CD14-positive monocyte (primary cell): ENCODE measurements around the gene ERP27. TPM values are rescaled to one million over a fixed set of nuclear protein-coding genes. Genes with fewer than 3 reads are reported as not detected.

Experiments
- DNase-seq, 3 donors: peaks; one replicate each; pipeline ENCODE4 v3.0.0-alpha.2; 2011 to 2022
- H2AFZ ChIP-seq: 2 replicates; pipeline ENCODE4 v1.6.0; 2012; ENCODE audit warnings: mild to moderate bottlenecking, low read depth, low read length, inconsistent platforms; ENCODE audit not compliant: insufficient read depth, poor library complexity, severe bottlenecking
- H3K27ac ChIP-seq, 2 donors: 1 replicate in 1 of 2; 2 replicates in 1 of 2; pipeline ENCODE4 v1.5.1; 2012 to 2013; ENCODE audit warnings: low read length in 2 of 2, control low read depth in 1 of 2, inconsistent platforms in 1 of 2, low read depth in 1 of 2, mild to moderate bottlenecking in 1 of 2
- H3K27me3 ChIP-seq, 2 donors: one replicate each; pipeline versions ENCODE4 v1.6.0 to v1.6.1; 2011 to 2013; ENCODE audit warnings: low read length in 2 of 2; ENCODE audit not compliant: control insufficient read depth in 2 of 2, insufficient read depth in 2 of 2
- H3K36me3 ChIP-seq, 2 donors: replicated peaks in 1 of 2; 1 replicate in 1 of 2; 2 replicates in 1 of 2; pipeline versions ENCODE4 v1.5.1 to v1.6.1; 2012 to 2013; ENCODE audit warnings: low read length in 2 of 2, control low read depth in 1 of 2, inconsistent platforms in 1 of 2, mild to moderate bottlenecking in 1 of 2; ENCODE audit not compliant: insufficient read depth in 2 of 2, control insufficient read depth in 1 of 2
- H3K4me1 ChIP-seq, 2 donors: 1 replicate in 1 of 2; 2 replicates in 1 of 2; pipeline versions ENCODE4 v1.5.1 to v1.6.1; 2012 to 2013; ENCODE audit warnings: low read length in 2 of 2, control low read depth in 1 of 2, inconsistent platforms in 1 of 2, mild to moderate bottlenecking in 1 of 2, moderate library complexity in 1 of 2; ENCODE audit not compliant: insufficient read depth in 2 of 2, control insufficient read depth in 1 of 2
- H3K4me2 ChIP-seq: replicated peaks from 2 replicates; pipeline ENCODE3; 2012; ENCODE audit warnings: low read length, moderate library complexity, mild to moderate bottlenecking; ENCODE audit not compliant: poor library complexity, severe bottlenecking; ENCODE audit errors: extremely low read depth
- H3K4me3 ChIP-seq, 3 experiments: fragments of 200-600 bp in 1 of 3; sonication (generic) in 1 of 3; replicated peaks in 1 of 3; 1 replicate in 2 of 3; 2 replicates in 1 of 3; pipeline ENCODE4 v1.5.1; 2011 to 2013; ENCODE audit warnings: low read length in 3 of 3, mild to moderate bottlenecking in 3 of 3, control low read depth in 2 of 3, low read depth in 2 of 3, inconsistent platforms in 1 of 3, moderate library complexity in 1 of 3
- H3K79me2 ChIP-seq: 2 replicates; pipeline ENCODE4 v1.6.0; 2012; ENCODE audit warnings: mild to moderate bottlenecking, control low read depth, inconsistent platforms, low read length, moderate library complexity; ENCODE audit not compliant: insufficient read depth
- H3K9ac ChIP-seq: 2 replicates; pipeline ENCODE4 v1.6.0; 2017; ENCODE audit warnings: low read length, mild to moderate bottlenecking; ENCODE audit not compliant: insufficient read depth, poor library complexity, severe bottlenecking
- H3K9me3 ChIP-seq, 2 donors: replicated peaks in 1 of 2; 1 replicate in 1 of 2; 2 replicates in 1 of 2; pipeline versions ENCODE4 v1.5.1 to v1.6.1; 2012 to 2013; ENCODE audit warnings: low read length in 2 of 2, control low read depth in 1 of 2; ENCODE audit not compliant: control insufficient read depth in 1 of 2, insufficient read depth in 1 of 2
- H4K20me1 ChIP-seq: 2 replicates; pipeline ENCODE4 v1.6.0; 2012; ENCODE audit warnings: mild to moderate bottlenecking, low read length, control low read depth, moderate library complexity; ENCODE audit not compliant: insufficient read depth
- H3K27ac Mint-ChIP-seq, 7 donors: one replicate each; pipeline ENCODE4 v1.8.0; 2020; ENCODE audit warnings: mild to moderate bottlenecking in 7 of 7, mixed read lengths in 7 of 7, moderate library complexity in 6 of 7, inconsistent platforms in 2 of 7
- H3K27me3 Mint-ChIP-seq, 3 donors: one replicate each; pipeline ENCODE4 v1.8.0; 2021 to 2022; ENCODE audit warnings: low read depth in 3 of 3, mild to moderate bottlenecking in 3 of 3, mixed read lengths in 3 of 3, moderate library complexity in 3 of 3, inconsistent platforms in 1 of 3
- H3K36me3 Mint-ChIP-seq, 2 donors: one replicate each; pipeline ENCODE4 v1.8.0; 2020; ENCODE audit warnings: mixed read lengths in 2 of 2, inconsistent platforms in 1 of 2, mild to moderate bottlenecking in 1 of 2
- H3K4me1 Mint-ChIP-seq: one replicate; pipeline ENCODE4 v1.8.0; 2020; ENCODE audit warnings: mild to moderate bottlenecking, mixed read lengths
- H3K4me3 Mint-ChIP-seq, 2 donors: one replicate each; pipeline ENCODE4 v1.8.0; 2020; ENCODE audit warnings: mild to moderate bottlenecking in 2 of 2, mixed read lengths in 2 of 2, moderate library complexity in 1 of 2
- H3K9me3 Mint-ChIP-seq, 7 donors: one replicate each; pipeline ENCODE4 v1.8.0; 2020 to 2022; ENCODE audit warnings: mixed read lengths in 7 of 7, mild to moderate bottlenecking in 6 of 7, moderate library complexity in 6 of 7, inconsistent platforms in 2 of 7
- WGBS: methylation state at CpG from one replicate; pipeline ENCODE4 v1.1.5; 2013; ENCODE audit warnings: missing lambda C conversion rate; ENCODE audit not compliant: insufficient coverage; 5-methylcytosine and 5-hydroxymethylcytosine counted together
- intact Hi-C, 2 donors: fragments of 100-400 bp; cut with micrococcal nuclease; formaldehyde crosslinking; loops; one replicate each; pipeline versions ENCODE4 v1.15.0 to v1.15.1; 2023
- polyA plus RNA-seq, 3 donors: library from polyadenylated mRNA; depleted of rRNA in 1 of 3; unstranded in 2 of 3; stranded (reverse) in 1 of 3; fragments of 300-500 nt in 2 of 3; fragments of >200 nt in 1 of 3; fragmentation: Illumina TruSeq in 2 of 3; gene quantifications; 1 replicate in 2 of 3; 2 replicates in 1 of 3; pipeline ENCODE4 v1.2.3, GENCODE V29; 2012 to 2021
- TF ChIP-seq, protein P1 (sequence below): fragments of 200-600 bp; IDR thresholded peaks from one replicate; pipeline ENCODE4 v1.8.0; 2022; ENCODE audit warnings: antibody characterized with exemption, mild to moderate bottlenecking

ERP27 gene
- polyA plus RNA-seq, 3 donors, result 2.5 to 7.2 (median 2.5) TPM

DNA sequence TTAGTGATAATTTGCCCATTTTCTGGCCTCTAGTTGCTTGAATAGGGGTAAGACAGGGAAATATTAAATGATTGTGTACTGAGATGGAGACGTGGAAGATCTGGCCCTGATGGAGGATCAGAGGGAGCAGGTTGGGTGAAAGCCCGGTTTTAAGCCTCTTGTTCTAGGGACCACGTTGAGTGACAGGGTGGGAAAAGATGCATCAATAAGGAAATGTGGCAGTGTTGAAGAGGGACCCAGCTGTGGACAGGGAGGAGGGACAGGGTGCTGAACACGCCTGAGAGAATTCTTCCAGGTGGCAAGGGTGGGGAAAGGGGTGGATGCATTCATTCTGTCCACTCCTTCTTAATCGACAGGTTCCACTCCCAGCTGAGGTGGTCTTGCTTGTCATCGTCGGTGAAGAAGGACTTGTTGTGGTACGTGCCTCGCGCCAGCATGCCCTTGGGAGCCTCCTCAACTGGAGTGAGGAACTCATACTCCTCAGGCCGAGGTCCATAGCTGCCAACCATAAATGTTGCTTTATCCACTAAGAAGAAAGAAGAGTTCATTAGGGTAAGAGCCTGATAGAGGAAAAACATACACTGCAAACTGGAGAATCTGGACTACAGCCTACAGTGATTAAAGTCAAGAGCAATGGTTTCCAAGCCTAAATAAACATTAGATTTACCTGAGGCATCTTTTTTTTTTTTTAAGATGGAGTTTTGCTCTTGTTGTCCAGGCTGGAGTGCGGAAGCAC, 4.0 kb upstream of the ERP27 start:
- TF ChIP-seq, protein P1, sequence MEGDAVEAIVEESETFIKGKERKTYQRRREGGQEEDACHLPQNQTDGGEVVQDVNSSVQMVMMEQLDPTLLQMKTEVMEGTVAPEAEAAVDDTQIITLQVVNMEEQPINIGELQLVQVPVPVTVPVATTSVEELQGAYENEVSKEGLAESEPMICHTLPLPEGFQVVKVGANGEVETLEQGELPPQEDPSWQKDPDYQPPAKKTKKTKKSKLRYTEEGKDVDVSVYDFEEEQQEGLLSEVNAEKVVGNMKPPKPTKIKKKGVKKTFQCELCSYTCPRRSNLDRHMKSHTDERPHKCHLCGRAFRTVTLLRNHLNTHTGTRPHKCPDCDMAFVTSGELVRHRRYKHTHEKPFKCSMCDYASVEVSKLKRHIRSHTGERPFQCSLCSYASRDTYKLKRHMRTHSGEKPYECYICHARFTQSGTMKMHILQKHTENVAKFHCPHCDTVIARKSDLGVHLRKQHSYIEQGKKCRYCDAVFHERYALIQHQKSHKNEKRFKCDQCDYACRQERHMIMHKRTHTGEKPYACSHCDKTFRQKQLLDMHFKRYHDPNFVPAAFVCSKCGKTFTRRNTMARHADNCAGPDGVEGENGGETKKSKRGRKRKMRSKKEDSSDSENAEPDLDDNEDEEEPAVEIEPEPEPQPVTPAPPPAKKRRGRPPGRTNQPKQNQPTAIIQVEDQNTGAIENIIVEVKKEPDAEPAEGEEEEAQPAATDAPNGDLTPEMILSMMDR, result no peak
- H3K9me3 Mint-ChIP-seq, result no peaks in the 10 kb centered on the region
- Histone ChIP-seq H4K20me1 (peaks cover 92% of the 10 kb centered on the region), H3K79me2 (peaks cover 42% of the 10 kb centered on the region), H3K27ac (peak overlapping the region in 1 of 2 donors; percentile 21), H3K4me2 (no peak overlapping the region), H3K27me3 (no peaks in the 10 kb centered on the region), H3K4me1 (peaks cover 6 to 21% of the 10 kb centered on the region in 2 donors), H2AFZ (no peak overlapping the region), H3K36me3 (peaks cover 56 to 89% of the 10 kb centered on the region in 2 donors), H3K4me3 (no peak overlapping the region), H3K9me3 (no peaks in the 10 kb centered on the region), H3K9ac (no peak overlapping the region)
- H3K4me3 Mint-ChIP-seq, result no peak overlapping the region
- peaks cover 63 to 76% of the 10 kb centered on the region in 2 donors for H3K36me3 Mint-ChIP-seq
- 90% methylated on average over 7 of the region's 12 CpGs for WGBS
- intact Hi-C loops, result no loop called here
- H3K4me1 Mint-ChIP-seq, result peaks cover 35% of the 10 kb centered on the region
- no peaks in the 10 kb centered on the region for H3K27me3 Mint-ChIP-seq
- no peak for DNase-seq
- H3K27ac Mint-ChIP-seq, result peak overlapping the region; percentile 21 to 68 (median 48)

DNA sequence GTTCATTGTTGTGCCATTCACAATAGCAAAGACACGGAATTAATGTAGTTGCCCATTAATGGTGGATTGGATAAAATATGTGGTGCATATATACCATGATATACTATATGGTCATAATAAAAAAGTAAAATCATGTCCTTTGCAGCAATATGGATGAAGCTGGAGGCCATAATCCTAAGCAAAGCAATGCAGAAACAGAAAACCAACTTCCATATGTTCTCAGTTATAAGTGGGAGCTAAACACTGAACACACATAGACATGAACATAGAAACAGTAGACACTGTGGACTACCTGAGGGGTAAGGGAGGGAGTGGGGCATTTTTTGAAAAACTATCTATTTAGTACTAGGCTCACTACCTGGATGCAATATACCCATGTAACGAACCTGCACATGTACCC, 3.0 kb upstream of the ERP27 start:
- H3K27ac ChIP-seq, result peak overlapping the region in 1 of 2 donors; percentile 63
- H3K9ac ChIP-seq, result no peak overlapping the region
- Mint-ChIP-seq H3K27me3 (no peaks in the 10 kb centered on the region), H3K4me1 (peaks cover 35% of the 10 kb centered on the region), H3K9me3 (no peaks in the 10 kb centered on the region), H3K36me3 (peaks cover 63 to 74% of the 10 kb centered on the region in 2 donors), H3K4me3 (no peak overlapping the region), H3K27ac (peak overlapping the region in 1 of 7 donors; percentile 58)
- H4K20me1 ChIP-seq, result peaks cover 82% of the 10 kb centered on the region
- H3K79me2 ChIP-seq, result peaks cover 32% of the 10 kb centered on the region
- TF ChIP-seq, protein P1, result no peak
- no peak overlapping the region for H2AFZ ChIP-seq
- intact Hi-C loops, result no loop called here
- H3K4me2 ChIP-seq, result no peak overlapping the region
- peaks cover 46 to 89% of the 10 kb centered on the region in 2 donors for H3K36me3 ChIP-seq
- WGBS, result no CpG with 5 or more reads among the region's 2 CpGs
- H3K4me3 ChIP-seq, result no peak overlapping the region
- no peak for DNase-seq
- no peaks in the 10 kb centered on the region for H3K9me3 ChIP-seq
- H3K27me3 ChIP-seq, result no peaks in the 10 kb centered on the region
- peaks cover 6 to 21% of the 10 kb centered on the region in 2 donors for H3K4me1 ChIP-seq
